NCI-H1436 treated with DMSO at 0.1 percent for 48 hours (cell line): ENCODE data around the gene NSD1.

Experiments used
- DNase-seq: peaks from one replicate; lab custom pipeline; 2025; lab: John Stamatoyannopoulos, UW

Gene NSD1

GRCh38 chr5:177349762-177350161 lies 216.2 kb downstream of the NSD1 start:
- DNase-seq: no peak
